ENCODE results near the gene VOPP1.
"Not testable (repeated sequence)": the region's sequence is repeated elsewhere in the genome, so short reads cannot be mapped to it uniquely, and the experiment has no call there.

VOPP1 gene, protein sequence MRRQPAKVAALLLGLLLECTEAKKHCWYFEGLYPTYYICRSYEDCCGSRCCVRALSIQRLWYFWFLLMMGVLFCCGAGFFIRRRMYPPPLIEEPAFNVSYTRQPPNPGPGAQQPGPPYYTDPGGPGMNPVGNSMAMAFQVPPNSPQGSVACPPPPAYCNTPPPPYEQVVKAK

GRCh38 chr7:55572378-55573233 is at the start of gene VOPP1:
Gene VOPP1 (minus strand): TSS chr7:55572502. CDS start chr7:55572324, 178 bp downstream.
- peak; percentile 51 to 91 for DNase-seq

GRCh38 chr7:55618913-55619312 is 46.6 kb upstream of the VOPP1 start:
- DNase-seq = no peak

- DNase-seq = not testable (repeated sequence)
These were observed 42.2 kb upstream of the VOPP1 start for GRCh38 chr7:55614365-55615064.

DNA sequence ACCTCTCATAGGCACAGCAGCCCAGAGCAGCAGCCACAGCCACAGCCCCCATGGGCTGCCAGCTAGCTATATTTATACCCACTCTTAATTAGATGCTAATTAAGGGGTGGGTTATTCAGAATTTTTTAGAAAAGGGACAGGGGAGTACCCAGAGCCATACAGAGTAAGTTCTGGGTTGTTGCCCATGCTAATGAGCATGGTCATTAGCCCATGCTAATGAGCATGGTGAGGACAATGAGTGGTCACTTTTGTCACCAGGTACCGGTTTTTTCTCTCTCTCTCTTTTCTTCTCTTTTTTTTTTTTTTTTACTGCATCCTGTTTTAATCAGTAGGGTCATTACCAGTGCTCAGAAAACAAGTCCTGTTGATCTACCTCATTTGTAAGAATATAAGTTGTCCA is 37.4 kb upstream of the VOPP1 start:
- DNase-seq = not testable (repeated sequence)

DNA sequence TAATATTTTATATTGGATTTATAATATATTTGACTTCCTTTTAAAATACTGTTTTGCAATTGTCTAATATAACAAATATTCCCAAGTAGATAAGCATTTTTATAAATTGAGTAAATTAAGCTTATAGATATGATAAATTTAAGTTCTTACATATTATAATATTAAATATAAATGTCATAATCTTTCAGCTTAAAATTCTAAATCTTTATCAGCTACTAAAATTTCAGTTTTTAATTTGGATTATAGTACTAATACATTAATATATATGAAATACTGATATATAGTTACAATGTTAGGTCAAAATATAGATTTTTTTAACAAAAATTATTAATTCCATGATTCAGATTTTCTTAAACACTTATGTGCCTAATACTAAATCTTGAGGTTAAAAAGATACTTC is 33.4 kb upstream of the VOPP1 start:
- not testable (repeated sequence) for DNase-seq

GRCh38 chr7:55597944-55598499 is 25.7 kb upstream of the VOPP1 start:
- peak in 1 of 2 experiments; percentile 27 for DNase-seq

GRCh38 chr7:55597214-55597739 is 25.0 kb upstream of the VOPP1 start:
- DNase-seq = not testable (repeated sequence)

DNA sequence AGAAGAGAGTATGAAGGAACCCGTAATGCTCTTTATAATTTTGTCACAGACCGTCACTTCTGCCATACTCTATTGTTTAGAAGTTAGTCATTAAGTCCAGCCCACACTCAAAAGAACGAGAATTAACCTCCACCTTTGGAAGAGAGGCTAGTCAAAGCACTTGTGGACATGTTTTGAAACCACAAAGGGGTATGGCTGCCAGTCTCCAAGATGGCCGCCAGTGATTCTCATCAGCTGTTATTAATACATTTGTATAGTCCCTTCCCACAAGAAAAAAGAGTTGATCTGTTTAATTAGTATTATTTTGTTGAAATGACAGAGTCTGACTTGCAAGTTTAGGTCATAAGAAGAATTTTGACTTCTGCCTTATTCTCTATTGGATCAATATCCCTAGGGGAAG is 23.2 kb upstream of the VOPP1 start:
- no peak for DNase-seq

DNA sequence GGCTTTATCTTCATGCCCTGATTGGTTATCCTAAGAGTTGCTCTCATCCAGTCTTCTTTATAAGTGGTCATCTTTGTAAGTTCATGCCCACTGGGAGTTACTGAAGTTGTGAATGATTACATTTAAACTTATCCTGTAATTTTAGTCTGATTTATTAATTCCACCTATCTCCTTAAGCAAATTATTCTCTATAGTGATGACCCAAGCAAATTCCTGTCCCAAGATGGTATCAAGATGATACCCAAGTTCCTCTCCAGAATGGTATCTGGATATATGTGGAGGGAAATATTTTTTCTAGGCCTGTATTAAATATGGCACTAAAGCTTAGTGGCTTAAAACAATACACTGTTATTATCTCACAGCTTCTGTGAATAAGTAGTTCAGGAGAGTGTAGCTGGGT is 22.6 kb upstream of the VOPP1 start:
- DNase-seq = no peak

GRCh38 chr7:55594414-55594813 is 22.1 kb upstream of the VOPP1 start:
- no peak for DNase-seq

- peak; percentile 10 to 74 for DNase-seq
These were observed 21.4 kb upstream of the VOPP1 start for GRCh38 chr7:55593515-55594318.

DNA sequence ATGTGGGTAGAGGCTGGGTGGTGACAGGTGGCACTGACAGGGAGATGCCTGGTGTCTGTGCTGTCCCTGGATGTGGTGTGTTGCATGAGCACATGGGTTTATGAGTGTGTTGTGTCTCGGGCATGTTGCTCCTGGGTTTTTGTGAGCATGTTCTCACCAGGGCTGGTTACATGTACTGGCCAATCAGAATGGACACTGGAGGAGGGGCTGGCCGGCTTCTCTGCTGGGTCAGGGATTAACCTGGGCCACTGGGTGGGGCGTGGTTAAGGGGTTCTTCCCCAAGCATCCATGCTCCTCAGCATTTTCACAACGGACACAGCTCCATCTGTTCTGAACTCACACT is 20.8 kb upstream of the VOPP1 start:
- no peak for DNase-seq

DNA sequence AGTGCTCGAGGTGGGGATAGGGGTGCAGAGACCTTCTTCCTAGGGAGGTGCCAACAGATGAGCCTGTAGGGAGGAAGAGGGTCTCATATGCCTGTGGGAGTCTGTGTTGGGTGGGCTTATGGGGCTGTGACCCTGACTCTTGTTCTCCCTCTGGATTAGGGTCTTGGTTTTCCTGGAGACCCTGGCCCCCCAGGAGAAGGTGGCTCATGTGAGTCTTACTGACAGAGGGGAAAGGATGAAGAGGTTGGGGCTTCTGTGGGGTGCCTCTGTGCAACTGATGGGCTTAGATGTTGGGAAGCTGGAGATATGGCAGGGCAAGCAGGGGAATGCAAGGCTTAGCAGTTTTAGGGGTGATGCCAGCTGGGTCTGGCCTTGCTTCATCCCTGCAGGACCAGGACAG is 20.2 kb upstream of the VOPP1 start:
- DNase-seq = no peak

DNA sequence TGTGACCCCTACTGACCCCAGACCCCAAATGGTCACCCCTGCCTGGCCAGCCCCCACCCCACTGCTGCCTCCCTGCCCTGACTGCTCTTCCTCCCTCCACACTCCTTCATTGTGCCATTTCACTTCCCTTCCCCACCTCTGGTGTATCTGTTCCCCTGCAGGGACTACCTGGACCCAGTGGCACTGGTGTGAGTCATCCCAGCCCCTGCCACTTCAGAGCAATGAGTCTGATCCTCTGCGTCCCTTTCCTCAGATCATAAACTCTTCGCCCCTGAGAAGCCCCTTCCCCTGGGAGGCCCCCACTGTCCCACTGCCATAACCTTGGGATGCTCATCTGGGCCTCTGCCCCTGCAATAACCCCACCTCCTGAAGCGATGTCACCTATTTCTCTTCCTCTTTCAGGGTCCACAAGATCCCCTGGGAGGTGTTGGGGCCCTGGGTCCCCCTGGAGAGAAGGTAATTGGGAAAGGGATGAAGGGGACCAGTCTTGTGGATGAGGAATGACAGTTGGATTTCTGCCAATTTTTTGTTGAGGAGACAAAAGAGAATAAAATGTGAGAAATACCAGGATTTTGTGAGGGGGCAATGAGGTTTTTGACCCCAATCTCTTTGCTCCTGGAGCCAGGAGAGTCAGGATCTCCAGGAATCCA is 19.1 kb upstream of the VOPP1 start:
- no peak for DNase-seq

DNA sequence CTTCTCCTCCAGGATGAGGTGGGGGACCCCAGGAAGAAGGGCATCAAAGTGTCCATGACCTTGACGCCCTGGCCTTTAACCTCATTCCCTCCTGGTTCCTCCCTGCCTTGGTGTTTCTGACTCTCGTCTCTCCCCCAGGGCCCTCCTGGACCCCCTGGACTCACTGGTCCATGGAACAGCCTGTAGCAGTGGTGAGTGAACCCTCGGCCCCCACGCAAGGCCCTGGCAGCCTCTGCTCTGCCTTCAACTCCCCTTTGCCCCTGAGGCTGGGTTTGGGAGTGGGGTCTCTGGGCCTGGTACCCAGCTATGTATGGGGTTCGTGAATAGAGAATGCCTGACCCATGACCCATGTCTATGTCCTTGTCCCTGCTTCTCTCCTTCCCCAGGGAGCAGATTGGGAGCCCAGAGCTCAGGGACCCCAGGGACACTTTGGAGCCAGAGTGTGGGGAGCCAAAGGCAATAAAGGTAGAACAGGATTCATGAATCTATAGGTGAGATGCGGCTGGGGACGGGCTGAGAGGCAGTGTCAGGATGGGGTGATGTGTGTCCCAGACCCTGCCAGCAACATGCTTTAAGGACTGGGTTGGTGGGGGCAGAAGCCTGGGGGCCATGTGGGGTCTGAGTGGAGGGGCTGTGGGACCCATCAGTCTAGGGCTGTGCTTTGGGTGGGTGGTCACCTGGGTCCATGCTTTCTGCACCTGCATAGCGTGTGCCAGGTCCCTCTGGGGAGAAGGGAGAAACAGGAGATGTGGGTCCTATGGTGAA is 18.4 kb upstream of the VOPP1 start:
- DNase-seq = no peak

- DNase-seq = no peak
These were observed 17.6 kb upstream of the VOPP1 start for GRCh38 chr7:55589905-55590304.

GRCh38 chr7:55588976-55589604 is 16.8 kb upstream of the VOPP1 start:
- no peak for DNase-seq

- no peak for DNase-seq
These were observed 16.0 kb upstream of the VOPP1 start for GRCh38 chr7:55588379-55588699.

DNA sequence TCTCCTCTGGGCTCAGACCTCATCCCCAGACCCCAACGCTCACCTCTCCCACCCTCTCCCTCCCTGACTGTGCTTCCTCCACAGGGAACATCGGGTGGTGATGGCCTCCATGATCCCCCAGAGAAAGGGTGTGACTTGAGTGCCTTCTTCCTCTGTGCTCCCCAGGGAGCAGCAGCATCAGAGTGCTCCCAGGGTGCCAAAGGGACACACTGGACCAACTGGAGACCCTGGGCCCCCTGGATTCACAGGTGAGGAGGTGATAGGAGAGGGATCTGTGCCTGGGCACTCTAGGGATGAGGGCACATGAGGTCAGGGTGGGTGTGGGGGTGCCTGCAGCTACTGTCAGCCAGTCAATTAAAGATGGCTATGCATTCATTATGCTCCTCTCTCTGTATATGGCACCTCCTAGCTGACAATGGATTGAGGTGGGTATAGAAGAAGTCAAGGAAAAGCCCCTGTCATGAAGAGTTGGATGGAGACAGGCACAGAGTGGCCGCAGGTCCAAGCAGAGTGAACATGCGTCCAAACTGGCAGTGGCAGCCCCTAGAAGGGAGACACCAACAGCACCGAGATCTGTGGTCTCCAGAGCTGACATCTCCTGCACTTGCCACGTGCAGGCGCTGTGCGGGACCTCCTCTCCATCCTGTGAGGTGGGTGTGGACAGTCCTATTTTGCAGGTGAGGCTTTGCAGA is 15.5 kb upstream of the VOPP1 start:
- no peak for DNase-seq

GRCh38 chr7:55582656-55583055 is 10.4 kb upstream of the VOPP1 start:
- DNase-seq = not testable (repeated sequence)

All from NCI-H526 (cell line).